OCI-LY7 (cell line): ENCODE results near the gene SUPT20HL2. TPM values are rescaled to one million over a fixed set of nuclear protein-coding genes. Genes with fewer than 3 reads are reported as not detected.

Experiments used
- BruUV-seq: library from RNA; stranded (reverse); fragments of 400-500 nt; replicated peaks from 2 replicates; lab custom pipeline; 2021; lab: Mats Ljungman, UMichigan
- CTCF ChIA-PET: fragments of 300-600 bp; sonication (Branson Sonifier 250); formaldehyde crosslinking; loops from one replicate; lab custom pipeline; 2022; ENCODE audit warnings: antibody characterized with exemption; ENCODE audit not compliant: unreplicated experiment; lab: Charles Lee
- POLR2A ChIA-PET: fragments of 300-600 bp; sonication (Branson Sonifier 250); formaldehyde crosslinking; loops from one replicate; lab custom pipeline; 2022; ENCODE audit warnings: antibody characterized with exemption; lab: Charles Lee
- DNase-seq: peaks from one replicate; pipeline ENCODE4 v3.0.0-alpha.2; 2015; ENCODE audit warnings: low spot score
- H2AFZ ChIP-seq: fragments of 200-600 bp; sonication (generic), shearing (Covaris generic); 2 replicates; pipeline ENCODE4 v1.6.1; 2014; ENCODE audit warnings: mild to moderate bottlenecking, antibody characterized with exemption, low read length, moderate library complexity
- H3K27ac ChIP-seq: fragments of 200-600 bp; sonication (generic); 2 replicates; pipeline ENCODE4 v1.5.1; 2014; ENCODE audit warnings: mixed run types, low read depth, mild to moderate bottlenecking, moderate library complexity, low read length, inconsistent platforms; ENCODE audit not compliant: poor library complexity, severe bottlenecking
- H3K36me3 ChIP-seq: fragments of 200-600 bp; sonication (generic); 2 replicates; pipeline ENCODE4 v1.6.1; 2014; ENCODE audit warnings: mild to moderate bottlenecking, antibody characterized with exemption, low read length, moderate library complexity, mixed read lengths; ENCODE audit not compliant: insufficient read depth
- H3K4me1 ChIP-seq: fragments of 200-600 bp; sonication (generic); 2 replicates; pipeline ENCODE4 v1.5.1; 2014; ENCODE audit warnings: mild to moderate bottlenecking, low read length; ENCODE audit not compliant: insufficient read depth, poor library complexity, severe bottlenecking
- H3K4me2 ChIP-seq: fragments of 200-600 bp; sonication (generic); 2 replicates; pipeline ENCODE4 v1.6.1; 2014; ENCODE audit warnings: mild to moderate bottlenecking, low read length
- H3K4me3 ChIP-seq: fragments of 200-600 bp; sonication (generic); 2 replicates; pipeline ENCODE4 v1.5.1; 2014; ENCODE audit warnings: mild to moderate bottlenecking, low read depth, low read length; ENCODE audit not compliant: poor library complexity, severe bottlenecking
- H3K79me2 ChIP-seq: fragments of 200-600 bp; sonication (generic); 2 replicates; pipeline ENCODE4 v1.6.1; 2016; ENCODE audit warnings: low read depth, mild to moderate bottlenecking, low read length, moderate library complexity, mixed read lengths; ENCODE audit not compliant: insufficient read depth
- H3K9me2 ChIP-seq: fragments of 200-600 bp; sonication (generic); 2 replicates; pipeline ENCODE4 v1.6.1; 2016; ENCODE audit warnings: mild to moderate bottlenecking, low read length, mixed read lengths; ENCODE audit not compliant: insufficient read depth
- H3K9me3 ChIP-seq: fragments of 200-600 bp; sonication (generic); 2 replicates; pipeline ENCODE4 v1.6.1; 2014; ENCODE audit warnings: mild to moderate bottlenecking, mixed run types, low read length, mixed read lengths
- H4K20me1 ChIP-seq: fragments of 200-600 bp; sonication (generic); 2 replicates; pipeline ENCODE4 v1.6.1; 2014; ENCODE audit warnings: mild to moderate bottlenecking, antibody characterized with exemption, low read length, moderate library complexity, mixed read lengths; ENCODE audit not compliant: insufficient read depth
- EZH2phosphoT487 ChIP-seq: fragments of 200-600 bp; sonication (generic); IDR thresholded peaks from 2 replicates; pipeline ENCODE4 v1.6.1; 2018; ENCODE audit warnings: low read depth, borderline replicate concordance, mild to moderate bottlenecking, mixed run types, antibody characterized with exemption, low read length, moderate library complexity, mixed read lengths
- intact Hi-C: fragments of 100-400 bp; cut with micrococcal nuclease; formaldehyde crosslinking; loops from one replicate; pipeline ENCODE4 v1.10.0; 2022; ENCODE audit not compliant: unreplicated experiment
- total RNA-seq, 2 experiments: library from RNA; depleted of rRNA in 1 of 2; stranded (reverse); fragments of >200 nt in 1 of 2; shearing (Covaris generic) in 1 of 2; gene quantifications; 2 replicates each; pipeline ENCODE4 v1.2.3, GENCODE V29; 2014 to 2022
- TF ChIP-seq, protein P1 (sequence below): fragments of 200-600 bp; sonication (generic); conservative IDR thresholded peaks from 2 replicates; pipeline ENCODE4 v1.5.1; 2014; ENCODE audit warnings: mild to moderate bottlenecking, antibody characterized with exemption, low read length, moderate library complexity, mixed read lengths

Gene SUPT20HL2
- total RNA-seq, 2 experiments from 2014 or later, result not detected

DNA sequence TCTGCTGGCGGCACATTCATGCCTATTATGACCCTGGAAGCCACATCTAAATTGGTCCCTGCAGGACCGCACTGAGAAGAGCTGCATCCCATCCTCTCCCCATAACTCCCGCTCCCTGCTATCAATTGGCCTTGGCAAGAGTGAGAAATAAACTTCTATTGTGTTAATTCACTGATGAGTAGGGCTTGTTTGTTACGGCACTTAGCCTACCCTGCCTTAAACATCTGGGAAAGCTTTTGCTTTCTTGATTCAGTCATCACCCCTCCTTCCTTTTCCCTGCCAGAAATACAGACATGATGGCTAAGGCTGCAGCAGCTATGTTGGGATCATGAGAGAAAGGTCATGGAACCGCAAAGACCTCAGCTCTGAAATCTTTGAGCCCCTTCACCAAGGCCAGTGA is 36.5 kb downstream of the SUPT20HL2 start:
- Histone ChIP-seq H3K9me3 (no peaks in the 10 kb centered on the region), H3K27ac (no peak overlapping the region), H4K20me1 (no peaks in the 10 kb centered on the region), H3K4me1 (peaks cover 2% of the 10 kb centered on the region), H3K4me2 (no peak overlapping the region), H3K4me3 (no peak overlapping the region), H3K79me2 (no peaks in the 10 kb centered on the region), H3K9me2 (no peaks in the 10 kb centered on the region), H2AFZ (no peak overlapping the region), H3K36me3 (no peaks in the 10 kb centered on the region)
- intact Hi-C loops, result no loop called here
- no TSS peak for BruUV-seq
- no peak for DNase-seq
- CTCF ChIA-PET, result no interaction called here
- no peak for TF ChIP-seq EZH2phosphoT487
- TF ChIP-seq, protein P1, sequence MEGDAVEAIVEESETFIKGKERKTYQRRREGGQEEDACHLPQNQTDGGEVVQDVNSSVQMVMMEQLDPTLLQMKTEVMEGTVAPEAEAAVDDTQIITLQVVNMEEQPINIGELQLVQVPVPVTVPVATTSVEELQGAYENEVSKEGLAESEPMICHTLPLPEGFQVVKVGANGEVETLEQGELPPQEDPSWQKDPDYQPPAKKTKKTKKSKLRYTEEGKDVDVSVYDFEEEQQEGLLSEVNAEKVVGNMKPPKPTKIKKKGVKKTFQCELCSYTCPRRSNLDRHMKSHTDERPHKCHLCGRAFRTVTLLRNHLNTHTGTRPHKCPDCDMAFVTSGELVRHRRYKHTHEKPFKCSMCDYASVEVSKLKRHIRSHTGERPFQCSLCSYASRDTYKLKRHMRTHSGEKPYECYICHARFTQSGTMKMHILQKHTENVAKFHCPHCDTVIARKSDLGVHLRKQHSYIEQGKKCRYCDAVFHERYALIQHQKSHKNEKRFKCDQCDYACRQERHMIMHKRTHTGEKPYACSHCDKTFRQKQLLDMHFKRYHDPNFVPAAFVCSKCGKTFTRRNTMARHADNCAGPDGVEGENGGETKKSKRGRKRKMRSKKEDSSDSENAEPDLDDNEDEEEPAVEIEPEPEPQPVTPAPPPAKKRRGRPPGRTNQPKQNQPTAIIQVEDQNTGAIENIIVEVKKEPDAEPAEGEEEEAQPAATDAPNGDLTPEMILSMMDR, result no peak
- POLR2A ChIA-PET, result interaction anchor here (0.6 kb wide), 1 partner anchor 13 kb away, joined by 3 read pairs; no protein-coding TSS in a partner anchor

DNA sequence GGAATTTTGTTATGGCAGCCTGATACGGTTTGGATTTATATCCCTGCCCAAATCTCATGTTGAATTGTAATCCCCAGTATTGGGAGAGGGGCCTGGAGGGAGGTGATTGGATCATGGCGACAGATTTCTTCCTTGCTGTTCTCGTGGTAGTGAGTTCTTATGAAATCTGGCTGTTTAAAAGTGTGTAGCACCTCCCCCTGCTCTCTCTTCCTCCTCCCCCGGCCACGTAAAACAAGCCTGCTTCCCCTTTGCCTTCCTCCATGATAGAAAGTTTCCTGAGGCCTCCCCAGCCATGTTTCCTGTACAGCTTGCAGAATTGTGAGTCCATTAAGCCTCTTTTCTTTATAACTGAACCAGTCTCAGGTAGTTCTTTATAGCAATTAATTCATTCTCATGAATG is 37.9 kb downstream of the SUPT20HL2 start:
- ChIA-PET POLR2A (no interaction called here), CTCF (no interaction called here)
- H3K4me2 ChIP-seq, result no peak overlapping the region
- no peaks in the 10 kb centered on the region for H3K9me2 ChIP-seq
- no peak overlapping the region for H3K4me3 ChIP-seq
- no peak overlapping the region for H2AFZ ChIP-seq
- no peak overlapping the region for H3K27ac ChIP-seq
- no peaks in the 10 kb centered on the region for H4K20me1 ChIP-seq
- no peaks in the 10 kb centered on the region for H3K36me3 ChIP-seq
- TF ChIP-seq EZH2phosphoT487, result no peak
- TF ChIP-seq, protein P1, result no peak
- BruUV-seq, result no TSS peak
- H3K79me2 ChIP-seq, result no peaks in the 10 kb centered on the region
- H3K4me1 ChIP-seq, result no peaks in the 10 kb centered on the region
- no peak for DNase-seq
- intact Hi-C loops, result no loop called here
- no peaks in the 10 kb centered on the region for H3K9me3 ChIP-seq

DNA sequence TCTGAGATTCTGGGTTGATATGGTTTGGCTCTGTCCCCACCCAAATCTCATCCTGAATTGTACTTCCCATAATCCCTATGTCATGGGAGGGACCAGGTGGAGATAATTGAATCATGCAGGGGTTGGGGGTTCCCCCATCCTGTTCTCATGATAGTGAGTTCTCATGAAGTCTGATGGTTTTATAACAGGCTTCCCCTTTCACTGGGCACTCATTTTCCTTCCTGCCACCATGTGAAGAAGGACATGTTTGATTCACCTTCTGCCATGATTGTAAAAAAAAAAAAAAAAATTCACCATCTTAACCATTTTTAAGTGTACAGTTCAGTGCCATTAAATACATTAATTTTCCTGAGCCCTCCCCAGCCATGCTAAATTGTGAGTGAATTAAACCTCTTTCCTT is 42.6 kb downstream of the SUPT20HL2 start:
- POLR2A ChIA-PET, result no interaction called here
- H2AFZ ChIP-seq, result no peak overlapping the region
- intact Hi-C loops, result no loop called here
- H4K20me1 ChIP-seq, result no peaks in the 10 kb centered on the region
- no peaks in the 10 kb centered on the region for H3K9me3 ChIP-seq
- no peaks in the 10 kb centered on the region for H3K9me2 ChIP-seq
- TF ChIP-seq, protein P1, result no peak
- TF ChIP-seq EZH2phosphoT487, result no peak
- H3K27ac ChIP-seq, result no peak overlapping the region
- no peak for DNase-seq
- no peak overlapping the region for H3K4me2 ChIP-seq
- H3K4me3 ChIP-seq, result no peak overlapping the region
- no peaks in the 10 kb centered on the region for H3K79me2 ChIP-seq
- no peaks in the 10 kb centered on the region for H3K36me3 ChIP-seq
- no TSS peak for BruUV-seq
- no peaks in the 10 kb centered on the region for H3K4me1 ChIP-seq
- CTCF ChIA-PET, result no interaction called here
